ENCODE measurements around the gene SPSB4.

GRCh38 chr3:141181196-141181595, 130.0 kb downstream of the SPSB4 start:
- TF ChIP-seq CTCF (IDR thresholded peaks at IDR 0.05) (no peak), POLR2A (IDR thresholded peaks at IDR 0.05) (no peak)

Data from body of pancreas (tissue), 4 donors.